ENCODE data around the gene FGGY. TPM values are rescaled to one million over a fixed set of nuclear protein-coding genes. Genes with fewer than 3 reads are reported as not detected.
"Not testable (repeated sequence)": the region's sequence is repeated elsewhere in the genome, so short reads cannot be mapped to it uniquely, and the experiment has no call there.

FGGY gene
- total and polyA plus RNA-seq, 7 experiments from 2014 or later: 2.5 to 15.2 (median 11.2) TPM

DNA sequence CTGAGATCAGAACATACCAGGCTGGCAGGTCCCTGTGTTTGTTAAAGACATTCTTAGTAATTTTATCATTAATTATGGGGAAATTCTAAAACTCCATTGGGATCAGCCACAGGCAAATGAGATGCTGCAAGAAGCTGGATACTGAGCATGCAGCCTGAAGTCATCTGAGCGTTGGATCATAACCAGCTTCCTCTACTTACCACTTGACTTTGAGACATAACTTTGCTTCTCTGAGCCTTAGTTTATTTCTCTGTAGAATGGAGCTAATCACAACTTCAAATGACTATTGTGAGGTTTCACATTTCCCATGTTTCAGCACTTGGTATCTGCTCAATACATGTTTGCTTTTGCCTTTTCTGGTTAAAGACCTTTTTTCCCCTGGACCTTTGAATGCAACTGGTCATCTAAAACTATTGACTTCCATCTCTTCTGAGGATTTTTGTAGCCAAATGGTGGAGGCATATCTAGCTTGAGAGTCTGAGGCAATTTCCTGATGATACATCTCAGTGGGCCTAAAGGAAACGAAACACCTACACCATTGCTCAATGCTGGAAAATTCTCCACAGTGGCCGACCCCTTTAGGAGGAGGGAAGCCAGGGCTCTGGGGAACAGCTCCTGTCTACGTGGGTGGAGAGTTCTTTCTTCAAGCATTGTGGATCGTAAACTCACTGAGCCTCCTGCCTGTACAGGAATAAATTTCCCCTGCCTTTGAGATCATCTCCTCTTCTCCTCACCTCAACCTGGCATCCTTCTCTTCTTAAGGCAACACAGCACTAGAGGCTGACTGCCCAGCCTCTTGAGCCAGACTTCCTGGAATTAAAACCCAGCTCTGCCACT, 408.8 kb downstream of the FGGY start:
- ChIA-PET CTCF (interaction anchor here (0.6 kb wide), 1 partner anchor 110 kb away, joined by 3 read pairs; no protein-coding TSS in a partner anchor), POLR2A (no interaction called here)
- H3K4me1 ChIP-seq (ENCODE audit: control insufficient read depth in 2 of 2, insufficient read depth in 2 of 2, low read length in 2 of 2): no peaks in the 10 kb centered on the region
- intact Hi-C loops (cut with micrococcal nuclease): loop anchor here in 1 of 2 donors (10.0 kb wide), 1 partner anchor 239 kb away; no protein-coding TSS in a partner anchor
- Mint-ChIP-seq H3K27me3 (no peaks in the 10 kb centered on the region), H3K27ac (no peak overlapping the region), H3K36me3 (peaks cover 0 to 10% (median 4%) of the 10 kb centered on the region in 5 donors), H3K9me3 (peaks cover 0 to 3% (median 0%) of the 10 kb centered on the region in 11 donors), H3K4me1 (no peaks in the 10 kb centered on the region), H3K4me3 (no peak overlapping the region)
- no peaks in the 10 kb centered on the region for H3K9me3 ChIP-seq (ENCODE audit: control insufficient read depth in 2 of 3, low read length in 3 of 3)
- H3K27ac ChIP-seq (ENCODE audit: low read depth, low read length): no peak overlapping the region
- no peak overlapping the region for H3K4me3 ChIP-seq (ENCODE audit: low read length)
- DNase-seq: no peak
- no peaks in the 10 kb centered on the region for H3K27me3 ChIP-seq (ENCODE audit: control insufficient read depth in 2 of 2, insufficient read depth in 2 of 2, low read length in 2 of 2)
- ATAC-seq: no peak
- H3K36me3 ChIP-seq (ENCODE audit: control insufficient read depth in 2 of 3, insufficient read depth in 3 of 3, low read length in 3 of 3): no peaks in the 10 kb centered on the region

DNA sequence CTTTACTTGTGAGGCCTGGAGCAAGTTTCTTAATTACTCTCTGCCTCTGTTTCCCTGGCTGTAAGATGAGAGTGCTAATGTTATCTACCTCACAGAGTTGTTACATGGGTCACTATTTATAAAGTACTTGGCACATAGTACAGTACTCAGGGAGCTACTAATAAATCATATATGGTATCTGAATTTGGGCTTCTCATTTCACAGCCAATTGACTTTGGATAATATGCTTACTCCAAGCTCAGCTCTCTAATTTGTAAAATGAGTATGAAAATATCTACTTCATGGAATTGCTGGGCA, 409.4 kb downstream of the FGGY start:
- no peak for ATAC-seq
- Mint-ChIP-seq H3K36me3 (peaks cover 0 to 10% (median 4%) of the 10 kb centered on the region in 5 donors), H3K27me3 (no peaks in the 10 kb centered on the region), H3K4me3 (no peak overlapping the region), H3K9me3 (peaks cover 0 to 5% (median 0%) of the 10 kb centered on the region in 11 donors), H3K27ac (no peak overlapping the region), H3K4me1 (no peaks in the 10 kb centered on the region)
- intact Hi-C loops (cut with micrococcal nuclease): loop anchor here in 1 of 2 donors (10.0 kb wide), 1 partner anchor 239 kb away; no protein-coding TSS in a partner anchor
- Histone ChIP-seq H3K9me3 (ENCODE audit: control insufficient read depth in 2 of 3, low read length in 3 of 3) (no peaks in the 10 kb centered on the region), H3K4me3 (ENCODE audit: low read length) (no peak overlapping the region), H3K27me3 (ENCODE audit: control insufficient read depth in 2 of 2, insufficient read depth in 2 of 2, low read length in 2 of 2) (no peaks in the 10 kb centered on the region), H3K27ac (ENCODE audit: low read depth, low read length) (no peak overlapping the region), H3K4me1 (ENCODE audit: control insufficient read depth in 2 of 2, insufficient read depth in 2 of 2, low read length in 2 of 2) (no peaks in the 10 kb centered on the region), H3K36me3 (ENCODE audit: control insufficient read depth in 2 of 3, insufficient read depth in 3 of 3, low read length in 3 of 3) (no peaks in the 10 kb centered on the region)
- DNase-seq: no peak
- ChIA-PET CTCF (no interaction called here), POLR2A (no interaction called here)

- H3K4me1 ChIP-seq (ENCODE audit: control insufficient read depth in 2 of 2, insufficient read depth in 2 of 2, low read length in 2 of 2): no peaks in the 10 kb centered on the region
- Mint-ChIP-seq H3K27me3 (no peaks in the 10 kb centered on the region), H3K36me3 (peaks cover 0 to 18% (median 4%) of the 10 kb centered on the region in 5 donors), H3K9me3 (peaks cover 0 to 5% (median 0%) of the 10 kb centered on the region in 11 donors), H3K27ac (no peak overlapping the region), H3K4me1 (no peaks in the 10 kb centered on the region), H3K4me3 (no peak overlapping the region)
- intact Hi-C loops (cut with micrococcal nuclease): loop anchor here in 1 of 2 donors (10.0 kb wide), 1 partner anchor 238 kb away; no protein-coding TSS in a partner anchor
- no peaks in the 10 kb centered on the region for H3K36me3 ChIP-seq (ENCODE audit: control insufficient read depth in 2 of 3, insufficient read depth in 3 of 3, low read length in 3 of 3)
- H3K4me3 ChIP-seq (ENCODE audit: low read length): no peak overlapping the region
- no peak overlapping the region for H3K27ac ChIP-seq (ENCODE audit: low read depth, low read length)
- no peaks in the 10 kb centered on the region for H3K27me3 ChIP-seq (ENCODE audit: control insufficient read depth in 2 of 2, insufficient read depth in 2 of 2, low read length in 2 of 2)
- POLR2A ChIA-PET: no interaction called here
- no peaks in the 10 kb centered on the region for H3K9me3 ChIP-seq (ENCODE audit: control insufficient read depth in 2 of 3, low read length in 3 of 3)
- DNase-seq (no peak), ATAC-seq (no peak)
- CTCF ChIA-PET: no interaction called here
Measured at GRCh38 chr1:59707178-59707791, 410.4 kb downstream of the FGGY start.

DNA sequence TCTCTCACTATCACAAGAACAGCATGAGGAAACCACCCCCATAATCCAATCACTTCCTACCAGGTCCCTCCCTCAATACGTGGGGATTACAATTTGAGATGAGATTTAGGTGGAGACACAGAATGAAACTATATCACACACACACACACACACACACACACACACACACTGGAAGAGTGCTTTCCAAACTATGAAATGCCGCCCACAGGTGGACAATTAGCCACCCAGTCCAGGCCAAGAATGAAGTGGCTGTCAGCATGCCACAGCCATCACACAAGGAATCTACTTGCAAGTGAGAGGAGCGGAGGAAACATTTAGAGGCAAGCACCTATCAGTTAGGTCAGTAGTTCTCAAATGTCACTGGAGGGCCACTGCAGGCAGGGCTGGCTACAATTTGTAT, 412.4 kb downstream of the FGGY start:
- Mint-ChIP-seq H3K4me3 (no peak overlapping the region), H3K4me1 (no peaks in the 10 kb centered on the region), H3K36me3 (peaks cover 0 to 18% (median 4%) of the 10 kb centered on the region in 5 donors), H3K27ac (peak overlapping the region in 1 of 9 donors; percentile 74), H3K9me3 (peaks cover 0 to 5% (median 0%) of the 10 kb centered on the region in 11 donors), H3K27me3 (peaks cover 0 to 1% (median 0%) of the 10 kb centered on the region in 5 donors)
- Histone ChIP-seq H3K27me3 (ENCODE audit: control insufficient read depth in 2 of 2, insufficient read depth in 2 of 2, low read length in 2 of 2) (no peaks in the 10 kb centered on the region), H3K27ac (ENCODE audit: low read depth, low read length) (no peak overlapping the region), H3K36me3 (ENCODE audit: control insufficient read depth in 2 of 3, insufficient read depth in 3 of 3, low read length in 3 of 3) (no peaks in the 10 kb centered on the region), H3K4me1 (ENCODE audit: control insufficient read depth in 2 of 2, insufficient read depth in 2 of 2, low read length in 2 of 2) (no peaks in the 10 kb centered on the region), H3K9me3 (ENCODE audit: control insufficient read depth in 2 of 3, low read length in 3 of 3) (no peaks in the 10 kb centered on the region), H3K4me3 (ENCODE audit: low read length) (no peak overlapping the region)
- no peak for DNase-seq
- ATAC-seq: no peak
- POLR2A ChIA-PET: no interaction called here
- intact Hi-C loops (cut with micrococcal nuclease): loop anchor here in 1 of 2 donors (10.0 kb wide), 1 partner anchor 235 kb away; no protein-coding TSS in a partner anchor
- CTCF ChIA-PET: no interaction called here

- H3K36me3 ChIP-seq (ENCODE audit: control insufficient read depth in 2 of 3, insufficient read depth in 3 of 3, low read length in 3 of 3); H3K4me3 ChIP-seq (ENCODE audit: low read length); H3K27ac Mint-ChIP-seq; H3K9me3 Mint-ChIP-seq; CTCF ChIA-PET; H3K4me3 Mint-ChIP-seq; H3K27ac ChIP-seq (ENCODE audit: low read depth, low read length); POLR2A ChIA-PET; intact Hi-C loops (cut with micrococcal nuclease); ATAC-seq; H3K27me3 Mint-ChIP-seq; H3K27me3 ChIP-seq (ENCODE audit: control insufficient read depth in 2 of 2, insufficient read depth in 2 of 2, low read length in 2 of 2); H3K4me1 Mint-ChIP-seq; H3K4me1 ChIP-seq (ENCODE audit: control insufficient read depth in 2 of 2, insufficient read depth in 2 of 2, low read length in 2 of 2); H3K9me3 ChIP-seq (ENCODE audit: control insufficient read depth in 2 of 3, low read length in 3 of 3); DNase-seq: not testable (repeated sequence)
- H3K36me3 Mint-ChIP-seq: peaks cover 0 to 18% (median 4%) of the 10 kb centered on the region in 5 donors
Measured at GRCh38 chr1:59710920-59711319, 414.0 kb downstream of the FGGY start.

DNA sequence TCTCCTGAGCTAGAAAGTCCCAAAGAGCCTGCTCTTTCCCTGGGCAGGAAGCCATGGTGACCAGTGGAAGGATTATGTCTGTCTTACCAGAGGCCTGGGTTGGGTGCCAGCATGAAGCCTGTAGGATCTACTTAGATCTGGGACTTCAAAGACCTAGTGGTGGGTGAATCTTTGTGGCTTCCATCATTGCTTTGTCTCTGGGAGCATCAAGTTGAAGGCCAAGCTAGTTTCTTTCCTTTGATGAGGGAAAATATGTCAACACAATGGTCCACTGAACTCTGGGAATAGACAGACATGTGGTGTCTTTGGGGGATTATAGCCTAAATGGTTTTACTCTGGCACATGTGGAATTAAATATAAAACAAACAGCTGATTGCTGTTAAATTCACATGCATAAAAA, 417.3 kb downstream of the FGGY start:
- no peak overlapping the region for H3K27ac ChIP-seq (ENCODE audit: low read depth, low read length)
- H3K27me3 Mint-ChIP-seq: peaks cover 0 to 9% (median 0%) of the 10 kb centered on the region in 5 donors
- no peak overlapping the region for H3K4me3 Mint-ChIP-seq
- peaks cover 0 to 5% (median 0%) of the 10 kb centered on the region in 11 donors for H3K9me3 Mint-ChIP-seq
- DNase-seq: no peak
- H3K4me3 ChIP-seq (ENCODE audit: low read length): no peak overlapping the region
- intact Hi-C loops (cut with micrococcal nuclease): no loop called here
- no peaks in the 10 kb centered on the region for H3K4me1 Mint-ChIP-seq
- H3K36me3 Mint-ChIP-seq: peaks cover 0 to 8% (median under 1%) of the 10 kb centered on the region in 5 donors
- CTCF ChIA-PET: no interaction called here
- POLR2A ChIA-PET: no interaction called here
- H3K4me1 ChIP-seq (ENCODE audit: control insufficient read depth in 2 of 2, insufficient read depth in 2 of 2, low read length in 2 of 2): no peaks in the 10 kb centered on the region
- H3K36me3 ChIP-seq (ENCODE audit: control insufficient read depth in 2 of 3, insufficient read depth in 3 of 3, low read length in 3 of 3): no peaks in the 10 kb centered on the region
- no peak overlapping the region for H3K27ac Mint-ChIP-seq
- H3K27me3 ChIP-seq (ENCODE audit: control insufficient read depth in 2 of 2, insufficient read depth in 2 of 2, low read length in 2 of 2): no peaks in the 10 kb centered on the region
- ATAC-seq: no peak
- H3K9me3 ChIP-seq (ENCODE audit: control insufficient read depth in 2 of 3, low read length in 3 of 3): no peaks in the 10 kb centered on the region
